IPS-NIHi7 (cell line): ENCODE results near the gene KBTBD12.
"Not testable (repeated sequence)": the region's sequence is repeated elsewhere in the genome, so short reads cannot be mapped to it uniquely, and the experiment has no call there.

Source experiments
- DNase-seq: peaks from one replicate; pipeline ENCODE4 v3.0.0; 2012; ENCODE audit warnings: mixed read lengths; ENCODE audit errors: extremely low spot score

Gene KBTBD12, protein sequence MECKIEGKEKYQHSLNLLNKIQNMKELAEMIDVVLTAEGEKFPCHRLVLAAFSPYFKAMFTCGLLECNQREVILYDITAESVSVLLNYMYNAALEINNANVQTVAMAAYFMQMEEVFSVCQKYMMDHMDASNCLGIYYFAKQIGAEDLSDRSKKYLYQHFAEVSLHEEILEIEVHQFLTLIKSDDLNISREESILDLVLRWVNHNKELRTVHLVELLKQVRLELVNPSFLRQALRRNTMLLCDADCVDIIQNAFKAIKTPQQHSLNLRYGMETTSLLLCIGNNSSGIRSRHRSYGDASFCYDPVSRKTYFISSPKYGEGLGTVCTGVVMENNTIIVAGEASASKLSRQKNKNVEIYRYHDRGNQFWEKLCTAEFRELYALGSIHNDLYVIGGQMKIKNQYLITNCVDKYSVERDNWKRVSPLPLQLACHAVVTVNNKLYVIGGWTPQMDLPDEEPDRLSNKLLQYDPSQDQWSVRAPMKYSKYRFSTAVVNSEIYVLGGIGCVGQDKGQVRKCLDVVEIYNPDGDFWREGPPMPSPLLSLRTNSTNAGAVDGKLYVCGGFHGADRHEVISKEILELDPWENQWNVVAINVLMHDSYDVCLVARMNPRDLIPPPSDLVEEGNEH

DNA sequence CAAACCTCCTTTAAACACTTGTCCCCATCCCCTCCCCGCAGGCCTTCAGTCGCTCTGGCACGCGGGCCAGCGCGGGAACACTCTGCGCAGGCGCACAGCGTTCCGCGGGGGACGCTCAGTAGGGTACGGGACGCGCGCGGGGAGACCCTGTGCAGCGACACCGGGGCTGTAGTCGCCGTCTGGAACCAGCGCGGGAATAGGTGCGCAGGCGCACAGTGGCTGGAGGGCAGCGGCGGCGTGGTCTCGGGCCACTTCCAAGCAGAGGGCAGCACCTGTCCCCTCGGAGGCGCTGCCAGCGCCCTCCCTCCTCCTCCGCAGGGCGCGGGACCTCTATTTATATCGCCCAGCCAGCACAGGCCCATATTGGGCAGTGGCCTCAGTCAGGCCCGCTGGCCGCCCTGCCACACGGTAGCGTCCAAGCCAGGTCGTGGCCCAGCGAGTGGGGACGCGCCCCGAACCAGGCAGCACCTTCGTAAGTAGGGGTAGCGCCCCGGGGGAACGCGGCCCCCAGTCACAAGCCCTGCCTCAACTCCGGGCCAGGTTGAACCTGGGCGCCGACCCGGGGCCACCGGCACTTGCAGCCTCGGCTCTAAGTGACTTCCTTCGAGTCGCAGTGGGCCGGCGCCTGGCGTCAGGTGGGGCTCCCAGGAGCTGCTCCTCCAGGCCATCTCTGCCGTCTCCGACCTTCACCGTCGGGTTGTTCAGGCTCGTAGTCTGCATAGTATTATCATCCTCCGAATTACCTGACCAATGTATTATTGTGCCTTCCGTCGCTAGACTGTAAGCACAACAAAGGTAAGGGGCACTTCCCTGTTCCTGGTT, at the start of gene KBTBD12:
Gene KBTBD12 (plus strand): TSS at position 118 of the 822 bp plus-strand sequence. CDS start 7,830 bp downstream, outside the sequence.
- peak; percentile 69 for DNase-seq

DNA sequence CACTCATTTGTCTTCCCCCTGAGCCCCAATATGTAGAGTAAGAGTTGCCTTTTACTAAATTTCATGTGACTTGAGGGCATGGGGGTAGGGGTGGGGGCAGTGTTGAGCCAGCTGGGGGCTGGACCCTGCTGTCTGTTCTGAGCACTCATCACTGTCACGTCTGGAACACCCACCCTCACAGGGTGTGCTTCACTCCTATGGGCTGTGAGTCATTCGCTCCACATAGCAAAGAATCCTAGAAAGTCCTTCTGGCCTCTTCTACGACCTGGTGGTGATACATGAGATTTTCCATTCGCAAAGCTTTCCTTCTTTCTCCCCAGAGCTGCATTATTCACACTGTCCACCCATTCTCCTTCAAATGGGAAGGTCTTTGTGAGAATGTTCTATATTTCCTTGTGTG, 49.1 kb upstream of the KBTBD12 start:
- peak; percentile 43 for DNase-seq

DNA sequence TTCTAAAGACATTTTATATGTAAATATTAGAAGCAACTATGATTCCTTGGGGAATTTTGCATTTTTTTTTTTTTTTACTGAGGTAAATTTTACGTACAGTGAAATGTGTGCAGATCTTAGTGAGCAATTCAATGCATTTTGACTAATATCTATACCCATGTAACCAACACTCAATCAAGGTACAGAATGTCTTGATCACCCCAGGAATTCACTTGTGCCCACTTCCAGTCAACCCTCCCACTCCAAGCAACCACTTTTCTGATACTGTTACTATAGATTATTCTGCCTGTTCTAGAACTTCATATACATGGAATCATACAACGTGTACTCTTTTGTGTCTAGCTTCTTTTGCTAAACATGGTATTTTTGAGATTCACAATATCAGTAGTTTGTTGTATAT, 47.6 kb upstream of the KBTBD12 start:
- DNase-seq = no peak

DNA sequence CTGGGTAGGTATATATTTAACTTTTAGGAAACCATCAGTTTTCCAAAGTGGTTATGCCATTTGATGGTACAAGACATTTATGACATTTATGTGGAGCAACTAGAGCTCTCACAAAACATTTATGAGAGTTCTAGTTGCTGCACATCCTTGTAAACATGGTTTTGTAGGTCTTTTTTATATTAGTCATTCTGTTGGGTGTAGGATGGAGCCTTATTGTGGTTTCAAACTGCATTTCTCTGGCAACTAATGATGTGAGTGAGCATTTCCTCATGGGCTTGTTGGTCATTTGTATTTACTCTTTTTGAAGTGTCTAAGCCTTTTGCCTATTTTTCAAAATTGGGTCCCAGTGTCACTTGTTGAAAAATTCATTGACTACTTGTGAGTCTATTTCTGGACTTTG, 47.0 kb upstream of the KBTBD12 start:
- DNase-seq = no peak

DNA sequence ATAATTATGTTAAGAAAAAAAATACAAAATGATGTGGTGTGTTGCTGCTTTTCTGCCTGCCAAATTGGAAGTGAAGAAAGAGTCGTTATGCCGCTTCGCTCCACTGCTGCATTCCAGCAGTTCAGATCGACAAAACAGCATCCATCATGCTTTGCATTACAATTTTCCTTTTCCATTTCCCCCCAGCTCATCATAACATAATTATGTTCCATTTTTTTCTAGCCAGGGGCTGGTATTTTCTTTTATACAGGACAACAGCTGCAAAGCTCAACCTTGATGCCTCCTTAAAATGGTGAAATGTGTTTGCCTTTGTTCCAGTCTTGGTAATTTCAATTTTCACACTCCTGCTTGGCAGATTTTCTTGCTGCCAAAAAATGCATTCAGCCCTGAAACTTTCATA, 44.9 kb upstream of the KBTBD12 start:
- no peak for DNase-seq

DNA sequence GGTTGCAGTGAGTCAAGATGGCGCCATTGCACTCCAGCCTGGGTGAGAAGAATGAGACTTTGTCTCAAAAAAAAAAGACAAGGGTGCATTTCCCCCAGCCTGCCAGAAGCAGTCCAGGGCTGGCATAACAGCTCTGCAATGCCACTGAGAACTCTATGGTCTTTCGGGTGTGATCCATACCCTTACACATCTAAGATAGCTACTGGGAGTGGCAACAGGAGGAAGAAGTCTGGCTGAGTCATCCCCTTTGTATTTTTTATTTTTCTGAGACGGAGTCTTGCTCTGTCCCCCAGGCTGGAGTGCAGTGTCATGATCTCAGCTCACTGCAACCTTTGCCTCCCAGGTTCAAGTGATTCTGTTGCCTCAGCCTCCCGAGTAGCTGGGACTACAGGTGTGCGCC, 40.9 kb upstream of the KBTBD12 start:
- DNase-seq = not testable (repeated sequence)

DNA sequence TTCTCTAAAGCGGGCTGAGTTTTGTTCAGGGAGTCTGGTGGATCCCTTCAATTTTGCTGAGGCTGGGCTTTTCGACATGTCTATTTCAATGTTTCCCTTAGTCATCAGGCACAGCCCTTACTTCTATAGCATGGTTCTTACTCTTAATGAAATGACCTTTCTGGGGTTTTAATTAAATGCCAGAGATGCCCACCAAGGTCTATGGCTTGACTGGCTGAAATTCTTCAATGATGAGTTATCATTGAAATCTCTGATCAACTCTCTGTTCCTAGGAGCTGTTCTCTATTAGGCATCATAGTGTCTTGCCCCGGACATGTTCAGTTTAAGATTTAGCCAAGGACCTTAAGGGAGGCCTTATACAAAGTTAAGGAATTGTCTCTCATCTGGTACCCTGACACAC, 33.4 kb upstream of the KBTBD12 start:
- DNase-seq = no peak

DNA sequence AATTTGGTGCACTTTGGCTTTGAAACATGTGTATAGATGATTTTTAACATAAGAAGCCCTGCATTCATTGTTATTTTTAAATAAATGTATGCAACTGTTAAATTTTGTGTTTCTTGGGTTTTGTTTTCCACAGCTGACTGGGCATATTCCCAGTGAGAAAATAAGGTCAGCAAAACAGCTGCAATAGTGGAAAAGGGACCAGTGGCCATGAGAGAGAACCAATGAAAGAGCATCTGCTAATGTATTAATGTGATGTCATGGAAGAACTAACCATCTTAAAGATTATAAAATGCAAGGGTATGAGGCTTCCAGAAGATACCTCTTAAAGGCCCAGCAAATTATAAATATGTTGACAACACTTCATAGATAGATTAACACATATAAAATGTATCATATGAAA, 31.0 kb upstream of the KBTBD12 start:
- DNase-seq = no peak

DNA sequence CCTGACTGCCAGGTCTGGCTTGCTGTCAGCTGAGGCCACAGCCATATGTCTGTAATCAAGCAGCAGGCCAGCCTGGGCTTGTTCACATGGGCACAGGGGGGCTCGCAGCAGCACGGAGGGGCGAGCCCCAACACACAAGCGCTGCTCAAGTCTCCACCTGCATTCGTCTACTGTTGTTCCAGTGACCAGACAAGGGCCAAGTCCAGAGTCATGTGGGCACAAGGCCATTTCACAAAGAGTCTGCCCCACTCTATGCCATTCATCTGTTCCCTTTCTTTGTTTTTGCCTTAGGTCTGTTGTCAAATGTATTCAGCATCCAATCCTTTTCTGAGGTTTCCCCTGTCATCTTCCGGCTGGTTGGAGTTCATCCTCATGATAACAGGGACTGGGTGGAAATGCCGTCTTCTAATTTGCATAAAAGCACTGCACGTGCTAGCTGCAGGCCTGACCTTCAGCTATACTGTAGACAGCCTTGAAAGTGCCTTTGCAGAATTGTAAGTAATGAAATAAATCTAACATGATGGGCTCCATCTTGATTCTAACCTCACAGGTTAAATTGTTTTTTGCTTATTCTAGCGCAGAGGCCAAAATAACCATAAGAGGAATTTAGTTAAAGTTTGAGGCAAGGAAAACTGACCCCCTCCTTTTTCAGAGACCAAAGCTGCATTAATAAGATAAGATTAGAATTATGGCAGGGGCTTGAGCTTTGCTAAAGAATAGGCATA, 28.6 kb upstream of the KBTBD12 start:
- DNase-seq = no peak

DNA sequence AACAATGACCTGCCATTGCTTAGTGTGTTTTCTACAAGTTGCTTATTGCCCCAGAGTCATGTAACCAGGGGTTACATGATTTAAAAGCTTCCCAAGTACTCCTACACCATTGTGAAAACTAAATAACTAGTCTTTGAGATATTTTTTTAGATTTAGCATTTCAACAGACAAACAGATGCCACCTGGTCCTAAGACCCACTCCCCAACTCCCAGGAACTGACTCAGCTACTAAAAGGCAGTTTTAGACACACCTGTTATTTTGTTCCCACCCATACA, 28.1 kb upstream of the KBTBD12 start:
- DNase-seq = no peak

DNA sequence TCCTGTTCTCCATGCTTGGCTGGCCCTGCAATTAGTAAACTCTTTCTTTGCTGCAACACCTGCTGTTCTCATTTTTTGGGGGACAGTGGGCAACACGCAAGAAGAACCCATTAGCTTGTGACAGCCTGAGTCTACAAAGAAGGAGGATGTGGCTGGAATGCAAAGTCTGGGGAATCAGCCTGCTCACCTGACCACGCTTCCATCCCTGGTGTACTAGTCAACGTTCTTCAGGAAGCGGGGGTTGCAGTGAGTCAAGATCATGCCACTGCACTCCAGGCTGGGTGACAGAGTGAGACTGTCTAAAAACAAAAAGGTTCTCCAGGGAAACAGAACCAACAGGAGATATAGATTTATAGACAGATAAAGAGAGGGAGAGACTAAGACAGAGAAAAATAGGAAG, 27.7 kb upstream of the KBTBD12 start:
- DNase-seq = no peak

DNA sequence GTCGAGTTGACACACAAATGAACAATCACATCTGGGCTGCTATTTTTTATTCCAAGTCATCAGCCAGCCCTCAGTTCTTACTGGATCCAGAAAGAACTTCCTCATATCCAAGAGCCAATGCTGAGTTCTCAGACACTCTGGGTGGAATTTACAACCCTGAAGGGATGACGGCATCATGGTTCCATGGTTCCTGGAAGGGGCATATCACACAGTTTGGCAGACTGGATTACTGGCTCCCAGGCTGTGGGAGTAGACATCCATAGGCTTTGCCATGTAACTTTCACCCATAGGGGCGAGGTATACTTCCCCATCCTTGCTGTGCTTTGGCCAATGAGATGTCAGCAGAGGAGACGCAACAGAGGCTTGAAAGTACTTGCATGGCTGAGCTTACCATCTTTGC, 26.9 kb upstream of the KBTBD12 start:
- no peak for DNase-seq

DNA sequence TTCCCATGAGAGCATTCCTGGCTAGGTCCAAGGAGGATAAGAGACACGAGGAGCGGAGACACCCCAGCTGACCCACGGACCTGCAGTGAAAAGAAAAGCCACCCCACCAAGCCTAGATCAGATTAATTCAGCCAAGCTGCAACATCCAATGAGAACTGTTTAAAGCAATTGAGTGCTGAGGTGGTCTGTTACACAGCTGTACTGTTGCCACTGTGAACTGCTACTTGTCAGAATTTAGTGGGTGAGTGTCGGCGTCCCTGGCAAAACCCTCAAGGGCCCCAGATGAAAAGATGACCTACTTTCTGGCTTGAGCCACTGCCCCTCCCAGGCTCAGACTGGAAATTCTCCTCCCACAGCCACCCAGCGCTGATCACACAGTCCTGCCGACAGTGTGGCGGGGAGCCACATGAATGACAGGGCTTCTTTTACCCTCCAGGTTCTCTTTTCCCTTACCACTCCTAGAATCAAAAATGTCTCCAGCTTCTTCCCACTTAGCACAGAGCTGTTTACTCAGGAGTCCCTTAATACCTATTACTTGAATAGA, 26.4 kb upstream of the KBTBD12 start:
- no peak for DNase-seq

DNA sequence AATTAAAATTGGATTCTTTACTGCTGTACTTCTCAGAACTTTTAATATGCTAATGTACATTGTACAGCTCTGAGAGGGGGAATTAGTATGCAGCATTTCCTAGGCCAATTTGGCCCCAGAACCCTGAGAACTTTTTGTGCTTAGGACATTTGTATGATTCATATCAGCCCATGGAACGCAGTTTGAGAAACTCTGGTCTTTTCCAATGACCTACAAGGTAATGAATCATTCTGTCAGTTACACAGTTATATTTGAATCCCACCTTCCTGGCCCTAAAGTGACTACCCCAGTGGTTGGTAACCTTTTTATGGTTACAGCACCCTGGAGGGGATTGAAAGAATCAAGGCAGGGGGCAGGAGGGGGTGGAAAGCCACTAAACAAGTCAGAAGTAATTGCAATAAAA, 25.6 kb upstream of the KBTBD12 start:
- DNase-seq = no peak

DNA sequence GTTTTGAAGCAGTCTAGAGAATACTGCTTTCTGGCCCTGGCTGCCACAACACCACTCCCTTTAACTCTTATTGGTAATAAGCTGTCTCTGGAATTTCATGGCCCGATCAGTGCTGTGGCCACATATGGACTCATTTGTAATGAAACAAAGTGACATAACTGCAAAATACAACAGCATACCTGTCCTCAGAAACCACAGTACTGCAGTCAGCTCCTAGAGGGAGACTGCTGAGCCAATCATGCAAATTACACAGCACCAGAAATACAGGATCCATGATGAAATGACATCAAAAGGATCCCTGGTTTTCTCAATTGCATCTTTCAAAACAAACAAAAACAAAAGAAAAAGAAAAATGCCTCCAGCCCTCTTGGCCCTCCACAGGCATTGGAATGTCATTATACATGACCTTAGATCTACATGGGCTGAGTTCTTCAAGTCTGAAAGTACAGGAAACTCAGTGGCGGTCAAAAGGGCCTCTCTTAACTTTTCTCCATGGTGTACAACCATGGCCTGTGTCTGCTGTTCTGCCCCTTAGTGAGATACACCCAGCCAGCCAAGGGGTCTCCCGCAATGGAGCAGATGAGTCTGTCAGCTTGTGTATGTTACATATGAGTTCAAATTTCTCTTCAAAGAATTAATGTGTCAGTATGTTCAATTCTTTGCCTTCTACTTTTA, 24.9 kb upstream of the KBTBD12 start:
- DNase-seq = no peak

DNA sequence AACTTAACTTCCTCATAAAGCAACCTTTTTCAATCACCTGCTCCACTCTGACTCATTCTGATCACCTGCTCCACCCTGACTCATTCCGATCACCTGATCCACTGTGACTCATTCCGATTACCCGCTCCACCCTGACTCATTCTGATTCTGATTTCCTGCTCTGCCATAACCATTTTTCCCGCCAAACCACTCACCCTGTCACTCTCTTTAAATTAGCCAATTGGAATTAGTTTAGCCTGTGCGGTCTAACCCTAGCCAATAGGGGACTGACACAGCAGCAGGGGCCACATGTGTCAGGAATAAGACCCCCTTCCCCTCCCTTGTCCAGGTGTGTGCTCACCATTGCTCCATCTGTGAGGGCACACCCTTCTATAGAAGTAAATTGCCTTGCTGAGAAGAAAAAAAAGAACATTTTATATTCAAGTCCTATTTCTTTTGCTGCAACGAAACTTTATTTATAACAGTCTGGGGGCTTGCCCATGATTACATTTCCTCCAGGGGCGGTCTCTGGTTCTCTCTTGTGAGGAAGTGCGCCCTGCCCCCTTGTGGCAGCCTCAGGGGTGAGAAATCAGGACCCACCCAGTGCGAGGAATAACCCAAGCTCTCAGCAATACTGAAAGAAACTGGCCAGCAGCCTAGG, 24.3 kb upstream of the KBTBD12 start:
- not testable (repeated sequence) for DNase-seq

DNA sequence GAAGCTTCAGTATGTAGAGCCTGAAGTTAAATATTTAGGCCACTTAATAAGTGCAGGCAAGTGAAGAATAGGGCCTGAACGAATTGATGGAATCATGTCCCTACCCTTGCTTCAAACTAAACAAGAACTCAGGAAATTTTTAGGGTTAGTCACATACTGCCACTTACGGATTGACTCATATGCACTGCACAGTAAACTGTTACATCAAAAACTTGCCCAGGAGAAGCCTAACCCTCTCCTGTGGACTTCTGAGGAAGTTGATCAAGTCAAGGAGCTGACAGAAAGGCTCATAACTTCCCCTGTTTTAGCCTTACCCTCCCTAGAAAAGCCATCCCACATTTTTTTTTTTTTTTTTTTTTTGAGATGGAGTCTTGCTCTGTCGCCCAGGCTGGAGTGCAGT, 20.6 kb upstream of the KBTBD12 start:
- DNase-seq = no peak

DNA sequence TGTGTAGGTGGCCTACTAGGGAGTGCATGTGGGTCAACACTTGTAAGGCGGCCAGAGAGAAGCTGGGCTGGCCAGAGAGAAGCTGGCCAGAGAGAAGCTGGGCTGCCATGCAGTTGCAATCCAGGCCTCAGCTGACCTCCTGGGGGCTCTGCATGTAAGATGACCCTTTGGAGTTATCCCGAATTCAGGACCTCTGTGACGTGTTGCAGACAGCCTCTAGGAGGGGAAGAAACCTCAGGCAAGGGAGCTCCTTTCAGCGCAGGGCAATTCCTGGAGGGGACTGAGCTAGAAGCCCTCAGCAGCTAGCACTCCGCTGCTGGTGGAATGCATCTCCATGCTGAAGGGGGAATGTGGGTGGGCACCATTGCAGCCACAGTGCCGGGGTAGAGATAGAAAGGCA, 15.8 kb upstream of the KBTBD12 start:
- DNase-seq = peak; percentile 34

DNA sequence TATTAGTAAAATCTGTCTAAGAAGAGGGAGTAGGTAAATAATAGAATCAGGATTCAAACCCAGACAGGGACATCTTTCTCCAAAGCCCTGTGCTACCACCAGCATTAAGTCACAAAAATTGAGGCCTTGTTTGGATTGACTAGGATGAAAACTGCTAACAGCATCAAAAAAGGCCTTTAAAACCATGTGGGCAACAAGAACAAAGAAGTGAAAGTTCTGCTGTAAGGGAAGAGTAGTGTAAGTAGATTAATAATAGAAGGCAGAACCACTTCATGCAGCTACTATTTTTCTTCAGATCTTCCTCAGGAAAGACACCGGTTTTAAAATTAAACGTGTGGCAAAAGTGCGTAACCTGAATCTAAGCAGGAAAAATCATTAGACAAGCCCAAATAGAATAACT, 15.3 kb upstream of the KBTBD12 start:
- no peak for DNase-seq

DNA sequence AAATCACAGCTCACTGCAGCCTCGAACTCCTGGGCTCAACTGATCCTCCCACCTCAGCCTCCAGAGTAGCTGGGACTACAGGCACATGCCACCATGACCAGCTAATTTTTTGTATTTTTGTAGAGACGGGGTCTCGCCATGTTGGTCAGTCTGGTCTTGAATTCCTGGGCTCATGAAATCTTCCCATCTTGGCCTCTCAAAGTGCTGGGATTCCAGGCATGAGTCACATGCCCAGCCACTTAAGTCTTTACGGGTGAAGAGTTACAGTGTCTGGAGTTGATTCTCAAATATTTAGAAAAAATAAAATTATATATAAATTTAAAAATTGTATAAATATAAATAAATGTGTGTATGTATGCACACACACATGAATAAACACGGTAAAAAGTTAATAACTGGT, 14.5 kb upstream of the KBTBD12 start:
- DNase-seq = no peak

DNA sequence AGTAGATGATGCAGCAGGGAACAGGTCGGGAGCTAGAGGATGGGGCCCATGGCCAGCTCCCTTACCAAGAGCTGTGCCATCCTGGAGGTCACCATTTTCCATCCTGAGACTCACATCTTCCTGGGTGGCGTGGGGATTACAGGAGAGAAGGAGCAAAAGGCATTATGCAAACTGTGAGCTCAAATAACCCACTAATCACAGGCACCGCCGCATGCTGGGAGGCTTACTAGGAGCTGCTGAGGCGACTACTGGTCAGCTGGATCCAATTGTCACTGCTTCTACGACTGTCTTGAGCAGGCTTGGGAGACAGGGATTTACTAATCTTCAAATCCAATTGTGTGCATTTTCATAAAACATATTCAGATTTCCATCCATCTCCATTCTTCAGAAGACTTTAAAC, 12.5 kb upstream of the KBTBD12 start:
- no peak for DNase-seq
